Prostate gland (tissue), 2 donors: Measurements from ENCODE around the gene NGEF.

Source experiments
- CTCF ChIP-seq, 4 experiments: fragments of 200-600 bp in 2 of 4; fragments of 450-650 bp in 2 of 4; sonication (generic) in 2 of 4; IDR thresholded peaks; 1 replicate in 3 of 4; 2 replicates in 1 of 4; pipeline ENCODE4 v1.5.1; 2016 to 2019; ENCODE audit warnings: antibody characterized with exemption in 4 of 4, mild to moderate bottlenecking in 2 of 4, moderate library complexity in 2 of 4
- POLR2A ChIP-seq: fragments of 450-650 bp; IDR thresholded peaks from one replicate; pipeline ENCODE4 v1.6.1; 2016; ENCODE audit warnings: antibody characterized with exemption, mild to moderate bottlenecking
- POLR2AphosphoS5 ChIP-seq: sonication (generic); formaldehyde crosslinking; IDR thresholded peaks from one replicate; pipeline ENCODE4 v1.6.1; 2017; ENCODE audit warnings: antibody characterized with exemption

- TF ChIP-seq CTCF (IDR thresholded peaks at IDR 0.05) (no peak), POLR2A (no peak), POLR2AphosphoS5 (no peak)
These were observed 147.9 kb downstream of the NGEF start for GRCh38 chr2:232865165-232865564.
